ENCODE data around the gene AIRE.
A peak's percentile ranks its signal among the peaks of the same experiment; 100 is the strongest.
"Not testable (repeated sequence)": the region's sequence is repeated elsewhere in the genome, so short reads cannot be mapped to it uniquely, and the experiment has no call there.

Gene AIRE

GRCh38 chr21:44338971-44339910 lies 53.6 kb downstream of the AIRE start, which contains the start of gene CFAP410:
Gene CFAP410 (minus strand): TSS chr21:44339390. CDS start chr21:44339194, 196 bp downstream.
- peak; percentile 93 for DNase-seq

- not testable (repeated sequence) for DNase-seq
Measured at GRCh38 chr21:44341726-44342458, 56.2 kb downstream of the AIRE start.

GRCh38 chr21:44342981-44343380 lies 57.3 kb downstream of the AIRE start:
- DNase-seq, result not testable (repeated sequence)

- DNase-seq, result no peak
Measured at GRCh38 chr21:44344541-44345183, 59.0 kb downstream of the AIRE start.

- no peak for DNase-seq
Measured at GRCh38 chr21:44345495-44345894, 59.8 kb downstream of the AIRE start.

- DNase-seq, result no peak
Measured at GRCh38 chr21:44347911-44348451, 62.3 kb downstream of the AIRE start.

Data from NCI-H2171 (cell line).